Lower lobe of right lung (tissue), 2 donors: ENCODE measurements around the gene FARS2. TPM values are rescaled to one million over a fixed set of nuclear protein-coding genes. Genes with fewer than 3 reads are reported as not detected.

Experiments
- ATAC-seq, 2 donors: fragments of 200-7000 bp; cut with Tn5 transposase; one replicate each; pipeline ENCODE4 v1.9.1; 2020 to 2022; ENCODE audit warnings: mild to moderate bottlenecking in 2 of 2, moderate library complexity in 2 of 2
- DNase-seq: peaks from one replicate; pipeline ENCODE4 v3.0.0-alpha.2; 2020
- H3K27ac ChIP-seq: fragments of 200-600 bp; one replicate; pipeline ENCODE4 v1.8.0; 2022
- H3K27me3 ChIP-seq: fragments of 200-600 bp; one replicate; pipeline ENCODE4 v1.8.0; 2022; ENCODE audit warnings: low read depth
- H3K36me3 ChIP-seq: fragments of 200-600 bp; one replicate; pipeline ENCODE4 v1.8.0; 2022; ENCODE audit warnings: mild to moderate bottlenecking
- H3K4me1 ChIP-seq: fragments of 200-600 bp; one replicate; pipeline ENCODE4 v1.8.0; 2022
- H3K4me3 ChIP-seq: fragments of 200-600 bp; one replicate; pipeline ENCODE4 v1.8.0; 2022; ENCODE audit warnings: mild to moderate bottlenecking
- H3K9me3 ChIP-seq: fragments of 200-600 bp; one replicate; pipeline ENCODE4 v1.8.0; 2022
- intact Hi-C: fragments of 100-400 bp; cut with DNase I; formaldehyde crosslinking; loops from one replicate; pipeline ENCODE4 v1.11.0; 2022
- total RNA-seq: library from RNA; stranded (reverse); fragmentation: NEBNext Ultra II Directional; extraction: Animal tissue kit (Norgen Biotek cat#: 25700); gene quantifications from one replicate; pipeline ENCODE4 v1.2.1, GENCODE V29; 2021
- TF ChIP-seq, protein P1 (sequence below): fragments of 200-600 bp; IDR thresholded peaks from one replicate; pipeline ENCODE4 v1.8.0; 2022; ENCODE audit warnings: antibody characterized with exemption, mild to moderate bottlenecking
- donor health status: DM: no; HTN: yes; CAD: no; lungs with severe emphysema.

The FARS2 gene
- total RNA-seq, 1 donor from 2014 or later, result 17.0 TPM

DNA sequence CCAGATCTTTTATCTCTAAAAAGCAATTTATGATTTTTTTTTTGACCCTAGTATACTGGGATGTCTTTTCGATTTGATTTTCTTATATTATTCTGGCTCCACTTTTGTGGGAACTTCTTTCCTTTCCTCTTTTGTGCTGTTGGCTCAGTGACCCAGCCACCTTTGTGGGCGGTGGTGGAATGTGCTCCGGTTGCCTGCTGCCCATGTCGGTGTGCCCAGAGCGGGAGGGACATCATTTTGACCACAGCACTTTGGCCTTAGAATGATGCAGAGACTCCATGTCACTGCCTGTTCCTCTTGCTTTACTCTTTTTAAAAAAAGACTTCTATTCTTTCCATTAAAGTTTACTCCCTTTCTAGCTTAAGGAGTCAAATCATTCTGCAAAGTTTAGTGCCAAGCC lies 198.0 kb downstream of the FARS2 start:
- ATAC-seq, result no peak
- Histone ChIP-seq H3K27me3 (no peaks in the 10 kb centered on the region), H3K27ac (no peak overlapping the region), H3K4me1 (peaks cover 18% of the 10 kb centered on the region), H3K36me3 (no peaks in the 10 kb centered on the region), H3K9me3 (no peaks in the 10 kb centered on the region), H3K4me3 (no peak overlapping the region)
- intact Hi-C loops, result no loop called here
- TF ChIP-seq, protein P1, sequence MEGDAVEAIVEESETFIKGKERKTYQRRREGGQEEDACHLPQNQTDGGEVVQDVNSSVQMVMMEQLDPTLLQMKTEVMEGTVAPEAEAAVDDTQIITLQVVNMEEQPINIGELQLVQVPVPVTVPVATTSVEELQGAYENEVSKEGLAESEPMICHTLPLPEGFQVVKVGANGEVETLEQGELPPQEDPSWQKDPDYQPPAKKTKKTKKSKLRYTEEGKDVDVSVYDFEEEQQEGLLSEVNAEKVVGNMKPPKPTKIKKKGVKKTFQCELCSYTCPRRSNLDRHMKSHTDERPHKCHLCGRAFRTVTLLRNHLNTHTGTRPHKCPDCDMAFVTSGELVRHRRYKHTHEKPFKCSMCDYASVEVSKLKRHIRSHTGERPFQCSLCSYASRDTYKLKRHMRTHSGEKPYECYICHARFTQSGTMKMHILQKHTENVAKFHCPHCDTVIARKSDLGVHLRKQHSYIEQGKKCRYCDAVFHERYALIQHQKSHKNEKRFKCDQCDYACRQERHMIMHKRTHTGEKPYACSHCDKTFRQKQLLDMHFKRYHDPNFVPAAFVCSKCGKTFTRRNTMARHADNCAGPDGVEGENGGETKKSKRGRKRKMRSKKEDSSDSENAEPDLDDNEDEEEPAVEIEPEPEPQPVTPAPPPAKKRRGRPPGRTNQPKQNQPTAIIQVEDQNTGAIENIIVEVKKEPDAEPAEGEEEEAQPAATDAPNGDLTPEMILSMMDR, result no peak
- DNase-seq, result no peak

DNA sequence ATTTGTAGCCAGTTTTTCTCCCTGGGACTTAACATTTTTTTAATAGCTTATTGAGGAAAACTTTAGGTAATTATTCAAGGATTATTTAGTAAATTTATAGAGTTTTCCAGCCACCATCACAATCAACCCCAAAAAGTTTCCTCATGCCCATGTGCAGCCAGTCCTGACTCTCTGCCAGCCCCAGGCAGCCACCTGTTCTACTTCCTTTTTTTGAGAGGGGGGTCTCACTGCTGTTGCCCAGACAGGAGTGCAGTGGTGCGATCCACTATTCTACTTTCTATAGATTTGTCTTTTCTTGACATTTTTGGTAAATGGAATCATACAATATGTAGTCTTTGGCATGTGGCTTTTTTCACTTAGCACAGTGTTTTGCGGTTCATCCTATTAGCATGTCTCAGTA lies 200.1 kb downstream of the FARS2 start:
- DNase-seq (no peak), ATAC-seq (no peak)
- H3K27me3 ChIP-seq, result no peaks in the 10 kb centered on the region
- no peak overlapping the region for H3K4me3 ChIP-seq
- intact Hi-C loops, result no loop called here
- no peak overlapping the region for H3K27ac ChIP-seq
- TF ChIP-seq, protein P1, result no peak
- no peaks in the 10 kb centered on the region for H3K9me3 ChIP-seq
- H3K36me3 ChIP-seq, result no peaks in the 10 kb centered on the region
- H3K4me1 ChIP-seq, result peaks cover 18% of the 10 kb centered on the region

DNA sequence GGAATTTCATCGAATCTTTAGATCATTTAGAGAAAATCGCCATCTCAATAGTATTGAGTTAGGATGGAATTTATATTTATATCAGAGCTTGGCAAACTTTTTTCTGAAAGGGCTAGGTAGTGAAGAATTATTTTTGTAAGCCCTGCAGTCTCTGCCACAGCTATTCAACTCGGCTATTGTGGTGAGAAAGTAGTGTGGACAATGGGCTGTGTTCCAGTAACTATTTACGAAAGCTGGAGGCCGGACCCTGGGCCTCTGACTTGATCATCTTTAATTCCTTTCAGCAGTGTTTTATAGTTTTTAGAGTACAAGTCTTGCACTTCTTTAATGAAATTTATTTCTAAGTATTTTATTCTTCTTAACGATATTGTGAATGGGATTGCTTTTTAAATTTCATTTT lies 201.5 kb downstream of the FARS2 start:
- H3K4me1 ChIP-seq, result peaks cover 7% of the 10 kb centered on the region
- H3K27me3 ChIP-seq, result no peaks in the 10 kb centered on the region
- intact Hi-C loops, result no loop called here
- no peak overlapping the region for H3K4me3 ChIP-seq
- H3K27ac ChIP-seq, result no peak overlapping the region
- no peaks in the 10 kb centered on the region for H3K9me3 ChIP-seq
- TF ChIP-seq, protein P1, result no peak
- no peak for DNase-seq
- no peak for ATAC-seq
- no peaks in the 10 kb centered on the region for H3K36me3 ChIP-seq

DNA sequence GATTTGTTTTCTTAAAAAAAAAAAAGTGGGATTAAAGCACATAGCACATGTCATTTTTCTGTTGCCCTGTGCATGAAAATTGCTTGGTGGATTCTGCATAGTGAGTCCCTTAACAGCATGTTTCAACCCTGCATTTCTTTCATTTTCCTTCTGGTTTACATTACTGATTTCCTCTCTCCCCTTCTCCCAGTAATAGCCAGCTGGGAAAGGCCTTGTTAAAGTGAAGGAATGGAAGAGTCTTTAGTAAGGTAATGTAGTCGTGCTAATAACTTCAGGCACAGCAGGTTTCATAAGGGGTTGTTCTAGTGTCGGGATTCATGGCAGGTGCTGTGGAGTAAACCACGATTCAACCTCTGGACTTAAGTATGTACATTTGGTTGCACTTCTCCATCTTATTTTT lies 202.4 kb downstream of the FARS2 start:
- H3K4me3 ChIP-seq, result no peak overlapping the region
- TF ChIP-seq, protein P1, result no peak
- no peaks in the 10 kb centered on the region for H3K4me1 ChIP-seq
- no peaks in the 10 kb centered on the region for H3K27me3 ChIP-seq
- no peaks in the 10 kb centered on the region for H3K36me3 ChIP-seq
- intact Hi-C loops, result no loop called here
- no peaks in the 10 kb centered on the region for H3K9me3 ChIP-seq
- DNase-seq (no peak), ATAC-seq (no peak)
- H3K27ac ChIP-seq, result no peak overlapping the region

DNA sequence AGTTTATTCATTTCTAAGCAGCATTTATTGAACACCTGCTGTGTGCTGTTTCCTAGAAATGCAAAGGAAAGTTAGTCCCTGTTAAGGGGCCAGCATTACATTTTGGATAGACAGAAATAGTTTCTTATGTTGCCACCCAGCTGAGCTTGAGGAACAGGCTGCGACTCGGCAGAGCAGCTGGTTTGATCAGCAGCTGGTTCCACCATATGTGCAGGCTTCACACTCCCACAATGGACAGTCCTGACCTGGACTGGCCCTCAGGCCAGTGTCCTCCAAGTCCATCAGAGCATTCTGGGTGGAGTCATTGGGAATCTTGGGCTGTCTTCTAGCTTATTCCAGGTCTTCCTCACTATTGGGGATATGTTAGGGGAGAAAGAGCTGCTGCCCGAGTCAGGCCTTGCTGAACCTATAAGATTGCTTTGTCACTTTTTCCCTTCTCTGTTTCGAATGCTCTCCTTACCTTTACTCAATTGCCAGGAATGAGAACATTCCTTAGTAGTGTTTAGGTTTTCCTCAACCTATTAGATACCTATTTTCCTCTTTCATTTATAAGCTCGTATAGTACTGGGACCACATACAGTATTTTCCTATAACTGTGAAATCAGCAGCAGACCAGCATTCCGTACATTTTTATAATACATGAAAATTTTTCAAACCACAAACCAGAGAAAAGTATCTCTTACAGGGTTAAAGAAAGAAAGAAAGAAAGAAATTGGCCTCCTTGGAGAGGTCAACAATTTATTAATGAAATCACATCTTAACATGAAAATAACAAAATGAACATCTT lies 203.0 kb downstream of the FARS2 start:
- intact Hi-C loops, result no loop called here
- ATAC-seq (no peak), DNase-seq (no peak)
- TF ChIP-seq, protein P1, result no peak
- H3K4me3 ChIP-seq, result no peak overlapping the region
- H3K4me1 ChIP-seq, result no peaks in the 10 kb centered on the region
- H3K27ac ChIP-seq, result no peak overlapping the region
- H3K27me3 ChIP-seq, result no peaks in the 10 kb centered on the region
- no peaks in the 10 kb centered on the region for H3K9me3 ChIP-seq
- H3K36me3 ChIP-seq, result no peaks in the 10 kb centered on the region
